H1 (cell line): ENCODE measurements around the gene OR5C1. TPM values are rescaled to one million over a fixed set of nuclear protein-coding genes. Genes with fewer than 3 reads are reported as not detected.

Source experiments
- CTCF ChIA-PET: fragments of 300-600 bp; sonication (Branson Sonifier 250); formaldehyde crosslinking; loops from one replicate; lab custom pipeline; 2021; ENCODE audit not compliant: partially characterized antibody; lab: Charles Lee
- POLR2A ChIA-PET: fragments of 300-600 bp; sonication (Branson Sonifier 250); formaldehyde crosslinking; loops from one replicate; lab custom pipeline; 2021; ENCODE audit warnings: inconsistent platforms; ENCODE audit not compliant: partially characterized antibody; lab: Charles Lee
- DNase-seq, 2 experiments: peaks; one replicate each; pipeline versions ENCODE4 v3.0.0 to v3.0.0-alpha.2; 2010 to 2022; ENCODE audit warnings: low spot score in 2 of 2, low read depth in 1 of 2, mixed read lengths in 1 of 2
- FAIRE-seq: peaks from 2 replicates; lab custom pipeline; 2011; peaks lifted over from hg19 to GRCh38; lab: Jason Lieb, UNC
- H2AFZ ChIP-seq: 2 replicates; pipeline ENCODE4 v1.8.1; 2012; ENCODE audit warnings: low read length, inconsistent platforms
- H2AK5ac ChIP-seq: 2 replicates; pipeline ENCODE4 v1.6.1; 2013; ENCODE audit warnings: low read depth, low read length
- H2BK120ac ChIP-seq: replicated peaks from 2 replicates; pipeline ENCODE3; 2013; ENCODE audit warnings: low read depth, low read length, inconsistent platforms
- H2BK12ac ChIP-seq: 2 replicates; pipeline ENCODE4 v1.6.1; 2013; ENCODE audit warnings: low read depth, low read length
- H2BK15ac ChIP-seq: 2 replicates; pipeline ENCODE4 v1.6.1; 2013; ENCODE audit warnings: low read length
- H2BK20ac ChIP-seq: 2 replicates; pipeline ENCODE4 v1.6.1; 2013; ENCODE audit warnings: low read length
- H2BK5ac ChIP-seq: 2 replicates; pipeline ENCODE4 v1.6.1; 2013; ENCODE audit warnings: low read depth, low read length
- H3K14ac ChIP-seq: 2 replicates; pipeline ENCODE4 v1.6.1; 2013; ENCODE audit warnings: inconsistent platforms; ENCODE audit not compliant: insufficient read length
- H3K18ac ChIP-seq: 2 replicates; pipeline ENCODE4 v1.6.1; 2013; ENCODE audit warnings: low read length; ENCODE audit errors: extremely low read depth
- H3K23ac ChIP-seq: 2 replicates; pipeline ENCODE4 v1.6.1; 2013; ENCODE audit warnings: inconsistent platforms; ENCODE audit not compliant: insufficient read length
- H3K23me2 ChIP-seq: 2 replicates; pipeline ENCODE4 v1.6.1; 2013; ENCODE audit warnings: low read depth, low read length
- H3K27ac ChIP-seq: 2 replicates; pipeline ENCODE4 v1.6.1; 2011; ENCODE audit warnings: low read depth, low read length, inconsistent platforms
- H3K27me3 ChIP-seq, 4 experiments: replicated peaks in 1 of 4; 1 replicate in 1 of 4; 2 replicates in 3 of 4; pipeline versions ENCODE4 v1.6.1 to v1.8.1; 2011 to 2013; ENCODE audit warnings: low read length in 3 of 4, mild to moderate bottlenecking in 3 of 4, inconsistent platforms in 2 of 4, mixed read lengths in 2 of 4, moderate library complexity in 1 of 4; ENCODE audit not compliant: control insufficient read depth in 3 of 4, insufficient read depth in 3 of 4; ENCODE audit errors: extremely low read depth in 1 of 4
- H3K36me3 ChIP-seq, 4 experiments: 2 replicates each; pipeline versions ENCODE4 v1.6.1 to v1.8.1; 2011 to 2013; ENCODE audit warnings: mild to moderate bottlenecking in 4 of 4, low read length in 3 of 4, moderate library complexity in 2 of 4, control low read depth in 1 of 4, inconsistent platforms in 1 of 4; ENCODE audit not compliant: insufficient read depth in 4 of 4, control insufficient read depth in 2 of 4
- H3K4ac ChIP-seq: replicated peaks from 2 replicates; pipeline ENCODE3; 2013; ENCODE audit warnings: low read length, low read depth, mixed read lengths, inconsistent platforms; ENCODE audit not compliant: insufficient read length
- H3K4me1 ChIP-seq, 4 experiments: replicated peaks in 1 of 4; 1 replicate in 1 of 4; 2 replicates in 3 of 4; pipeline versions ENCODE4 v1.6.1 to v1.8.1; 2011 to 2013; ENCODE audit warnings: low read length in 3 of 4, inconsistent platforms in 2 of 4, mixed read lengths in 1 of 4; ENCODE audit not compliant: insufficient read depth in 4 of 4, control insufficient read depth in 3 of 4
- H3K4me2 ChIP-seq, 2 experiments: 2 replicates each; pipeline versions ENCODE4 v1.6.1 to v1.8.1; 2011 to 2013; ENCODE audit warnings: low read depth in 2 of 2, low read length in 2 of 2, control low read depth in 1 of 2, inconsistent platforms in 1 of 2, mild to moderate bottlenecking in 1 of 2; ENCODE audit not compliant: insufficient read depth in 1 of 2
- H3K4me3 ChIP-seq, 4 experiments: fragments of 200-600, 300-600 bp in 1 of 4; sonication (generic), shearing (Covaris generic), sonication (Bioruptor Twin) in 1 of 4; 2 replicates each; pipeline versions ENCODE4 v1.5.1 to v1.8.1; 2011 to 2016; ENCODE audit warnings: low read length in 4 of 4, low read depth in 3 of 4, control low read depth in 2 of 4, inconsistent platforms in 2 of 4, mild to moderate bottlenecking in 2 of 4, mixed read lengths in 1 of 4, moderate library complexity in 1 of 4; ENCODE audit not compliant: insufficient read depth in 2 of 4; ENCODE audit errors: extremely low read depth in 1 of 4
- H3K56ac ChIP-seq: replicated peaks from 2 replicates; pipeline ENCODE3; 2013; ENCODE audit warnings: low read depth, mild to moderate bottlenecking, mixed read lengths, low read length, inconsistent platforms; ENCODE audit not compliant: insufficient read length
- H3K79me1 ChIP-seq: 2 replicates; pipeline ENCODE4 v1.6.1; 2013; ENCODE audit warnings: low read depth, low read length, control low read depth
- H3K79me2 ChIP-seq, 2 experiments: 2 replicates each; pipeline versions ENCODE4 v1.6.1 to v1.8.1; 2012 to 2013; ENCODE audit warnings: low read length in 2 of 2, mild to moderate bottlenecking in 2 of 2, inconsistent platforms in 1 of 2; ENCODE audit not compliant: insufficient read depth in 2 of 2, control insufficient read depth in 1 of 2
- H3K9ac ChIP-seq, 4 experiments: replicated peaks in 1 of 4; 1 replicate in 1 of 4; 2 replicates in 3 of 4; pipeline versions ENCODE4 v1.6.1 to v1.8.1; 2011 to 2013; ENCODE audit warnings: low read depth in 3 of 4, low read length in 3 of 4, control low read depth in 2 of 4, mild to moderate bottlenecking in 2 of 4, moderate library complexity in 2 of 4, inconsistent platforms in 1 of 4; ENCODE audit errors: extremely low read depth in 1 of 4
- H3K9me3 ChIP-seq, 2 experiments: 2 replicates each; pipeline versions ENCODE4 v1.6.1 to v1.8.1; 2012 to 2013; ENCODE audit warnings: mild to moderate bottlenecking in 2 of 2, moderate library complexity in 2 of 2, control low read depth in 1 of 2, inconsistent platforms in 1 of 2, low read depth in 1 of 2, low read length in 1 of 2, mixed read lengths in 1 of 2; ENCODE audit not compliant: insufficient read depth in 2 of 2
- H4K20me1 ChIP-seq, 2 experiments: replicated peaks in 1 of 2; 2 replicates each; pipeline versions ENCODE3 to v1.8.1; 2011 to 2013; ENCODE audit warnings: inconsistent platforms in 2 of 2, low read length in 2 of 2, mild to moderate bottlenecking in 1 of 2; ENCODE audit not compliant: insufficient read depth in 2 of 2, control insufficient read depth in 1 of 2
- H4K5ac ChIP-seq: 2 replicates; pipeline ENCODE4 v1.6.1; 2013; ENCODE audit warnings: low read length, low read depth, mixed read lengths, inconsistent platforms; ENCODE audit not compliant: insufficient read length
- H4K8ac ChIP-seq: 2 replicates; pipeline ENCODE4 v1.8.0; 2013; ENCODE audit warnings: mild to moderate bottlenecking, moderate library complexity, low read length, inconsistent platforms; ENCODE audit not compliant: insufficient read depth; ENCODE audit errors: extremely low read depth
- H4K91ac ChIP-seq: replicated peaks from 2 replicates; pipeline ENCODE3; 2013; ENCODE audit warnings: low read length, mixed read lengths, inconsistent platforms; ENCODE audit not compliant: insufficient read length
- CEBPB ChIP-seq: IDR thresholded peaks from 2 replicates; pipeline ENCODE4 v1.6.1; 2012; ENCODE audit warnings: low read depth, low read length
- RFX5 ChIP-seq: IDR thresholded peaks from 2 replicates; pipeline ENCODE4 v1.6.1; 2011; ENCODE audit warnings: low read depth, low read length, improper control_type of control experiment, borderline replicate concordance
- WGBS, 2 experiments: shearing (Covaris generic) in 1 of 2; methylation state at CpG; one replicate each; pipeline versions ENCODE4 v1.1.6 to v1.1.7; 2013 to 2015; ENCODE audit warnings: low lambda C conversion rate in 2 of 2, mixed read lengths in 2 of 2, inconsistent platforms in 1 of 2, low coverage in 1 of 2, missing lambda C conversion rate in 1 of 2; ENCODE audit not compliant: insufficient replicate concordance in 2 of 2, insufficient coverage in 1 of 2, insufficient read length in 1 of 2; ENCODE audit errors: extremely low coverage in 1 of 2, missing lambda C conversion rate in 1 of 2; 5-methylcytosine and 5-hydroxymethylcytosine counted together
- polyA plus RNA-seq, 7 experiments: library from polyadenylated mRNA; depleted of rRNA in 3 of 7; stranded (reverse) in 5 of 7; unstranded in 2 of 7; fragments of >200 nt in 5 of 7; fragments of 200-250 nt in 2 of 7; gene quantifications; 1 replicate in 5 of 7; 2 replicates in 1 of 7; 4 replicates in 1 of 7; pipeline versions ENCODE4 v1.2.1 to v1.2.3, GENCODE V29; 2011 to 2013; ENCODE audit warnings: missing spikeins in 2 of 7, mixed read lengths in 2 of 7
- total RNA-seq: library from RNA; stranded (reverse); fragmentation: NEBNext Ultra II Directional; extraction: Animal tissue kit (Norgen Biotek cat#: 25700); gene quantifications from 2 replicates; pipeline ENCODE4 v1.2.1, GENCODE V29; 2021
- TF ChIP-seq, protein P1 (sequence below): IDR thresholded peaks from 2 replicates; pipeline ENCODE4 v1.6.1; 2011; ENCODE audit warnings: low read length, improper control_type of control experiment

The OR5C1 gene
- total and polyA plus RNA-seq, 2 of the 8 experiments (the other 6 are each of a cell fraction or from before 2014, with no cell fraction given) = not detected

DNA sequence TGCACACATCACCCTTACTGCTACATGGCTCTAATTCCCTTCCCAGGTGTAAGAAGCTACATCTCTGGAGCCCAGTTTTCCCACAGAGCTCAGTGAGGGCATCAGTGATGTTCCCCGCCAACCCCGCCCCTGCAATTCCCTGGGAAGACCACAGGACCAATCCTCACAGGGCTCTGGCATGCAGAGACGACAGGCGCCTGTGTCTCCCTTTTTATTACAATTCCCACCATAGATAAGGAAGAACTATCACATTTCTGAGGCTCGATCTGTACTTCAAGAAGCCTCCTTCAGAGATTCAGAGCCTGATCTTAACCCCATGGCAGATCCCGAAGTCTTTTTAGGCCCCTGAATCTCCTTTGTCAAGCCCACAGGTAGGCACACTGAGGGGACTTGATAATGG is 46.7 kb upstream of the OR5C1 start, which contains the start of gene OR1L6:
Gene OR1L6 (plus strand): TSS at position 301 of the 400 bp plus-strand sequence. CDS start 7,545 bp downstream, outside the sequence.
- no peaks in the 10 kb centered on the region for H3K79me2 ChIP-seq
- no peak within 1 kb of the TSS for H2AK5ac ChIP-seq
- POLR2A ChIA-PET = no interaction called here
- no peak within 1 kb of the TSS for H2BK5ac ChIP-seq
- H3K27ac ChIP-seq = no peak within 1 kb of the TSS
- H3K18ac ChIP-seq = no peak within 1 kb of the TSS
- H3K27me3 ChIP-seq = no peaks in the 10 kb centered on the region
- no peak for FAIRE-seq
- no peaks in the 10 kb centered on the region for H3K79me1 ChIP-seq
- H3K23me2 ChIP-seq = no peaks in the 10 kb centered on the region; the same call in 1 of the 2 replicates
- H3K4me1 ChIP-seq = no peaks in the 10 kb centered on the region
- H2BK15ac ChIP-seq = no peak within 1 kb of the TSS
- no peak within 1 kb of the TSS for H2BK12ac ChIP-seq
- H4K91ac ChIP-seq = no peak within 1 kb of the TSS
- H3K9ac ChIP-seq = no peak within 1 kb of the TSS
- no peak within 1 kb of the TSS for H3K4me3 ChIP-seq
- no peak within 1 kb of the TSS for H3K23ac ChIP-seq
- no peak within 1 kb of the TSS for H4K8ac ChIP-seq
- TF ChIP-seq, protein P1, sequence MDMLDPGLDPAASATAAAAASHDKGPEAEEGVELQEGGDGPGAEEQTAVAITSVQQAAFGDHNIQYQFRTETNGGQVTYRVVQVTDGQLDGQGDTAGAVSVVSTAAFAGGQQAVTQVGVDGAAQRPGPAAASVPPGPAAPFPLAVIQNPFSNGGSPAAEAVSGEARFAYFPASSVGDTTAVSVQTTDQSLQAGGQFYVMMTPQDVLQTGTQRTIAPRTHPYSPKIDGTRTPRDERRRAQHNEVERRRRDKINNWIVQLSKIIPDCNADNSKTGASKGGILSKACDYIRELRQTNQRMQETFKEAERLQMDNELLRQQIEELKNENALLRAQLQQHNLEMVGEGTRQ = no peak
- TF ChIP-seq CEBPB (no peak), RFX5 (no peak)
- TF ChIP-seq, all 59 proteins: peak for 0
- H2BK120ac ChIP-seq = no peak within 1 kb of the TSS
- WGBS, 2 experiments = 80% methylated on average over 6 of the region's 6 CpGs; no CpG with 5 or more reads in 1 of the 2 experiments
- no peak within 1 kb of the TSS for H2BK20ac ChIP-seq
- no peak within 1 kb of the TSS for H4K5ac ChIP-seq
- H3K56ac ChIP-seq = no peak within 1 kb of the TSS
- H3K36me3 ChIP-seq = no peaks in the 10 kb centered on the region
- CTCF ChIA-PET = no interaction called here
- no peak within 1 kb of the TSS for H2AFZ ChIP-seq
- H4K20me1 ChIP-seq = no peaks in the 10 kb centered on the region
- no peak for DNase-seq
- H3K14ac ChIP-seq = no peak within 1 kb of the TSS
- H3K4me2 ChIP-seq = no peak within 1 kb of the TSS
- peaks cover 53% of the 10 kb centered on the region in 2 experiments for H3K9me3 ChIP-seq
- H3K4ac ChIP-seq = no peak within 1 kb of the TSS
